GM21737 (cell line): ENCODE results near the gene SLC26A2.
"Not testable (repeated sequence)": the region's sequence is repeated elsewhere in the genome, so short reads cannot be mapped to it uniquely, and the experiment has no call there.

Experiments used
- ATAC-seq: cut with Tn5 transposase; IDR thresholded peaks from one replicate; pipeline ENCODE4 v1.9.1; 2021; ENCODE audit warnings: mild to moderate bottlenecking, moderate library complexity; ENCODE audit not compliant: unreplicated experiment

Gene SLC26A2

DNA sequence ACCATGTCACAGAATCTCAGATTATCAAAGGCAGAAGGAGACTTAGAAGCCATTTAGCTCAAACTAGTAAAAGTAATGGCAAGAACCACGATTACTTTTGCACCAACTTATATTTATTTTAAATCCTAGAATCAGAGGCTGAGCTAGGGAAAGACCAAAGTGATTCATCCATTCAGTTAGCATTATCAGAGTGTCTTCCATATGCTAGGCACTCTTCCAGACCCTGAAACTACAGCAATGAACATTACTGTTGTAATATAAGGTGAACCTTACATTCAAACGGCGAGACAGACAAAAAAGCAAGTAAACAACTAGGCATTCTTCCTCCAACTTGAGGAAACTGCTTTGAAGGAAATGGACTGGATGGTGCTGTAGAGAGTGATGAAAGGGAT lies 23.9 kb upstream of the SLC26A2 start:
- no peak for ATAC-seq

DNA sequence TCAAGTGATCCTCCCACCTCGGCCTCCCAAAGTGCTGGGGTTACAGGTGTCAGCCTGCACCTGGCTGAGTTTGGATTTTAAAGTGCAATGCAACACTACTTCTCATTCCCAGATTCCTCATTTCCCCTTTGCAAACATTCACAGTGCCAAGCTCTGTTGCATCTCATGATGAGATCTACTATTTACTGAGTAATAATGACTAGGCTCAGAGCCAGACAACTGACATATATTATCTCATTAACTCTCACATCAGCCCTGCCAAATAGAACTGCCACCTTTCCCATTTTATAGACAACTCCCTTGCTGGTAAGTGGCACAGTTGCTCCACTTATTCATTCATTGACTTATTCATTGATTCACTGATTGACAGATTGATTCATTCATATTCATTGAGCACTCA lies 22.9 kb upstream of the SLC26A2 start:
- ATAC-seq, result no peak

DNA sequence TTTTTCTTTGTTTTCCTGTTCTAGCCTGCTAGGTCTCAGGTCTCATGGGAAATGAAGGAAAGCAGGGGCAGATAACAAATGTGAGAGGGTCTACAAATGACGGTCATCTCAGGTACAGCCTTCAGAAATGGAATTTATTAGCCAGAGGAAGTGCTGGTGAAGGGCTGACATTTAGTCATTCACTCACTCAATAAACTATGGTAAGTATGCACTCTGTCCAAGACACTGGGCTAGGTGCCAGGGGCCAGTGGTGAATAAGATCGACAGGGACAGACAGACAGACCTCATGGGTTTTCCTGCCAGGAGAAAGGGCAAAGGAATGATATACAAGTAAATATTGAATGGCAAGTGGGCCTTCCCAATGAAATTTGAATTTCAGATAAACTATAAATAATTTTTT lies 22.3 kb upstream of the SLC26A2 start:
- ATAC-seq, result no peak

DNA sequence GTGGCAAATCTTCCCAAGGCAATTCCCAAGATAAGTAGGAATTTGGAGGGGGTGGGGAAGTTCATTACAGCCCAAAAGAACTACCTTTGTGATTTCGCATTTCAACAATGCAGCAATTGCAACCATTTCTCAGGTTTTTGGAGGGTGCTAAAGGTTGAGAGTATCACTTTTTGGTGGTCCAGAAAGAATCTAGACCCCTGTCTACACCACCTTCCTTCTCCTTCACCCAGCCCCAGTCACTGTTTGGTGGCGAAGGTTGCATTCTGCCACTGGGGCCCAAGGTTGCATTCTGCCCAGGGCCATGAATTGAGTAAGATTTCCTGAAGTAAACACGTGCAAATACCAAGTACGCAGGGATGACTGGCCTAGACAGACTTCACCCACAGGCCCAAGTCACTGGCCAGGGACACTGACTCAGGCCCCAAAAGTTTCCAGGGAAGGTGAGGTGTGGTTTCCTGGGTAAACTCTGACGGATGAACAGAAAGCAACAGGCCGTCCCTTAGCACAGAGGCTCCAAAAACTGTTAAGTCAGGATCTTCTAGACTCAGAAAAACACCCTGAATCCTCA lies 21.7 kb upstream of the SLC26A2 start:
- no peak for ATAC-seq

DNA sequence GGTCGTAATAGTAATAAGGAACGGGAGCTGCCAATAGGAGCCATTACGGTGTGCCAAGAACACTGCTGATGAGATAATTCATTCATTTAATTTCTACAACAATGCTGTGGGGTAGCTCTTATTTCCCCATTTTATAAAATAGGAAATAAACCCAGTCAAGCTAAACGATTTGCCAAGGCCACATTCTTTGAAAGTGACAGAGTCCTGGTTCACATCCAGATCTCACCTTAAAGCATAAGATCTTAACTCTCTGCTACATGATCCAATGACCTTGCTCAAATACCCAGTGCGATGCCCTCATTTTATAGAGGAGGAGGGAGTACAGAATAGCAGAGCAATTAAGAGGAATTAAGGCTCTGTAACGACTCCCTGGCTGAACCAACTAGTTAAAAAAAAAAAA lies 21.0 kb upstream of the SLC26A2 start:
- no peak for ATAC-seq

DNA sequence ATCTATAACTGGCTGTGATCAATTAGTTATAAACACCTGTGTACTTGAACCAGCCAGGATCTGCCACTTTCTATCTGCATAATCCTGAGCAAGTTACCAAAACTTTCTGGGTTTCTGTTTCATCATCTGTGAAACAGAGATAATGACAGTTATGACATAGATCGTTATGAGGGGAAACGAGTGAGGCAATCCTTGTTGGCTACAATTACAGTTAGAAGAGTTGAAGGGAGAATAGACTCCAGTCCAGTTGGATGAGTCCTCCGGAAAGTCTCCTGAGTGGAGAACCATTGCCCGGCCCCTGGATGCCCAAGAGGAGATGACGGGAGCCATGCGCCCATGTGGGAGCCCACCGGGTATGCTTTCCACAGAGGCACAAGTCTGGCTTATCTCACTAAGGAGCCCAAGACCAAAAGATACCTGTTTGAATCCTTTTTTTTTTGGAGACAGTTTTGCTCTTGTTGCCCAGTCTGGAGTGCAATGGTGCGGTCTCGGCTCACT lies 20.4 kb upstream of the SLC26A2 start:
- no peak for ATAC-seq

DNA sequence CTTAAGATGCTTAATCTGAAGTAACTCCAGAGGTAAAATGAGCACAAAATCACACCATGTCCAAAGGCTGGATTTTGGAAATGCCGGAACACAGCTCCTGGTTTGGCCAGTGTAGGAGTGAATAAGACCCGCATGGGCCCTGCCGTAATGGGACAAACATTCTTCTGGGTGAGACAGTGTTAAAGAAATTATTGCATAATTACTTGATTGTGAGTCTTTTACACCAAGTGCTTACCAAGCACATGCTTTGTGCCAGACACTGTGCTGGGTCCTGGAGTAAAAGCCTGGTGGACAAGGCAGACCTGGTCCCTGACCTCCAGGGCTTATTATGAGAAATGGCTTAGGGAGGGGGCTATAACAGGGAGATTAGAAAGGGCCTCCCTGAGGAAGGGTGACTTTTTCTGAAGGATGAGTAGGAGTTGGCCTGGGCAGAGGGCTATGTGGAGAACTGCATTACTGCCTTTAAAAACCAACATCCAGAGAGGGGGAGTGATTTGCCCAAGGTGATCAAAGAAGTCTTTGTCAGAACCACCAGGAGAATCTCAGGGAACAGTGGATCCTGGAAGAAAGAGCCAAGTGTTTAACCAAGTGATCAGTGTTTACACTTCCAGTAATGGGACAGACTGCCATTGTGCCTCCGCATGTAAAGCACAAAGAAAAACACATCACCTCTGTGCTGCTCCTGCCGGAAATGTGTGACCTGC lies 19.5 kb upstream of the SLC26A2 start:
- no peak for ATAC-seq

DNA sequence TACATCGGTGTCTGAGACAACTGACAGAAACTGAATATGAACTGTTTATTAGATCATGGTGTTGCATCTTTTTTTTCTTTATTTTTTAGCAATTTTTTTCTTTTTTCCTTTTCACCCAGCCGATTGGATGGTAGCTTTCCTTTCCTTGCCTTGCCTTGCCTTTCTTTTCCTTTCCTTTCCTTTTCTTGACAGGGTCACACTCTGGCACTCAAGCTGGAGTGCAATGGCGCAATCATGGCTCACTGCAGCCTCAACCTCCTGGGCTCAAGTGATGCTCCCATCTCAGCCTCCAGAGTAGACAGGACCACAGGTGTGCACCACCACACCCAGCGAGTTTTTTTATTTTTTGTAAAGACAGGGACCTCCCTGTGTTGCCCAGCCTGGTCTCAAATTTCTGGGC lies 18.8 kb upstream of the SLC26A2 start:
- no peak for ATAC-seq

DNA sequence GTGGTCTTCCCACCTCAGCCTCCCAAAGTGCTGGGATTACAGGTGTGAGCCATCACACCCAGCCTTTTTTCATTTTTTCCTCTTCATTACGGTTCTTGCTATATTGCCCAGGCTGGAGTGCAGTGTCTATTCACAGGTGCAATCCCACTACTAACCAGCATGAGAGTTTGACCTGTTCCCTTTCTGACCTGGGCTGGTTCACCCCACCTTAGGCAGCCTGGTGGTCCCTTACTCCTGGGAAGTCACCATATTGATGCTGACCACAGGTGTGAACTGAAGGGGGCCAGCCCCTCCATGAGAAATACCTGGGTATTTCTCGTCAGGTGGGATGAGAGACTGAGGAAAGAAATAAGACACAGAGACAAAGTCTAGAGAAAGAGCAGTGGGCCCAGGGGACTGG lies 18.4 kb upstream of the SLC26A2 start:
- ATAC-seq, result no peak

DNA sequence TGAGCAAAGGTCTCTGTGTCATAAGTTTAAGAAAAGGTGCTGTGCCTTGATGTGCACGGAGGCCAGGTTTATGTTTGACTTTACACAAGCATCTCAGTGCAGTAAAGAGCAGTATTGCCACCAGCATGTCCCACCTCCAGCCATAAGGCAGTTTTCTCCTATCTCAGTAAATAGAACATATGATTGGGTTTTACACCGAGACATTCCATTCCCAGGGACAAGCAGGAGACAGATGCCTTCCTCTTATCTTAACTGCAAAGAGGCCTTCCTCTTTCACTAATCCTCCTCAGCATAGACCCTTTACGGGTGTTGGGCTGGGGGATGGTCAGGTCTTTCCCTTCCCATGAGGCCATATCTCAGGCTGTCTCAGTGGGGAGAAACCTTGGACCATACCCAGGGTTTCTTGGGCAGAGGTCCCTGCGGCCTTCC lies 17.8 kb upstream of the SLC26A2 start:
- ATAC-seq, result not testable (repeated sequence)

DNA sequence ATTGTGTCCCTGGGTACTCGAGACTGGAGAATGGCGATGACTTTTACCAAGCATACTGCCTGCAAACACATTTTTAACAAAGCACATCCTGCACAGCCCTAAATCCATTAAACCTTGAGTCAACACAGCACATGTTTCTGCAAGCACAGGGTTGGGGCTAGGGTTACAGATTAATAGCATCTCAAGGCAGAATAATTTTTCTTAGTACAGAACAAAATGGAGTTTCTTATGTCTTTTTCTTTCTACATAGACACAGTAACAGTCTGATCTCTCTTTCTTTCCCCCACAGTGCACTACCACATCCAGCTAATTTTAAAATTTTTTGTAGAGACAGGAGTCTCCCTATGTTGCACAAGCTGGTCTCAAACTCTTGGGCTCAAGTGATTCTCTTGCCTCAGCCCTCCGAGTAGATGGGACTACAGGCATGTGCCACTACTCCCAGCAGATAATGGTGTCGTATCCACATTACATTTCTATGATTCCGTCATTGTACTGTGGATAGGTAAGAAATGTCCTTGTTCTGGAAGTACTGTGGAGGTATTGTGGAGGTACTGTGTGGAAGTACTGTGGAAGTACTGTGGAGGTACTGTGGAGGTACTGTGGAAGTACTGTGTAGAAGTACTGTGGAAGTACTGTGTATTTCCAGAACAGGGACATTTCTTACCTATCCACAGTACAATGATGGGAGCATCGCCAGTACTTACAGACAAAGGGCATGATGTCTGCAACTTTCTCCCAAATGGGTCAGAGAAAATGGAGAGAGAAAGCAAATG lies 17.2 kb upstream of the SLC26A2 start:
- not testable (repeated sequence) for ATAC-seq

DNA sequence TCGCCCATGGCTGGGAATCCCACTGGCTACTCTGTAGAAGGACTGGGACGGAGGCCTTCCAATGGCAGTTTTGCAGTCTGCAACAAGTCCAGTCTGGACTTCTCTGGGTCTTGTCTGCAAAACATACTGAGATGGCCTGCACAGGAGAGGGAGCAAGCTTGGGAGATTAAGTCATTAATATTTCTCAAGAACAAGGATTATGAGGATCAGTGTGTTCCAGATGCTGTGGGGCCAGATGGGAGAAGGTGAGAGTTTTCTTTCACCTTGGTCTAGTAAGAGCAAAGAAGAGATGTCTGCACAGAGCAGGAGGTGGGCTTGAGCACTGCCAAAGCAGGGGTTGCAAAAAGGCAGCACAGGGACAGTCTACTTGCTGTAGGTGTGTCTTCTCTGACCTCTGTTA lies 15.9 kb upstream of the SLC26A2 start, which contains the start of gene PDE6A:
PDE6A (minus strand) TSS at position 128 of the 400 bp plus-strand sequence; CDS start at position 8, 120 bp downstream.
- no peak for ATAC-seq

DNA sequence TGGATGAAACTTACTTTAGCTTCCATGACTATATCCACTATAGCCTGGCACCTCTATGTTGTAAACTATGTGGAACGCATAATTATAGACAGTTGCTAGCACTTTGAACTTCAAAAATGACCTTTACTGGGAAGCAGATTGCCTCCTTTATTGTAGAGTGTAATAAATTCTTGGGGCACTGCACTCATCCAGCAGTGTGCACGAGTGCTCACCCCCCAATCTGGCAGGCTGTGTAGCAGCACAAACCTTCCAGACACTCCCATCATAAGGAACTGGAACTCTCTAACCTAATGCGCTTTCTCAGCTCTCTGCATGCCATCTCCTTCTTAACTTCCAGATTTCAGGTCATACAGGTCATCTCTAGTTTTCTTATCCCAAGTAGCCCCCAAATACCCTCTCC lies 14.4 kb upstream of the SLC26A2 start:
- ATAC-seq, result no peak

DNA sequence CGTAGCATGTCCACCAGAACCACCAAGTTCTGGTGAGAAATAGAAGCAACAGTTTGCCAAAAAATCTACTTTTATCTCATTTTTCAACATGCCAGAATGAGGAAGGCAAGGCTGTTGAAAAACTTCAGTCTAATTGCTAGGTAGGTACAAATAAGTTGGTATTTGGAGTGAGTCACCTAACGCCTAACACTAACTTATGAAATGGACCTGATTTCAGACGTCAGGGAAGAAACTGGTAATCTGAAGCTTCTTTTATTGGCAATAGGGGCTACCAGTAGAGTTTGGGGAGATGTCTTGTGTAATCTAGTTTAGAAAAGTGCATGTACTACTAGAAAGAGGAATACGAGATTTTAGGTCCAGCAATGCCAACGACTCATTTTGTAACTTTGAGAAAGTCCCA lies 11.6 kb upstream of the SLC26A2 start:
- ATAC-seq, result no peak

DNA sequence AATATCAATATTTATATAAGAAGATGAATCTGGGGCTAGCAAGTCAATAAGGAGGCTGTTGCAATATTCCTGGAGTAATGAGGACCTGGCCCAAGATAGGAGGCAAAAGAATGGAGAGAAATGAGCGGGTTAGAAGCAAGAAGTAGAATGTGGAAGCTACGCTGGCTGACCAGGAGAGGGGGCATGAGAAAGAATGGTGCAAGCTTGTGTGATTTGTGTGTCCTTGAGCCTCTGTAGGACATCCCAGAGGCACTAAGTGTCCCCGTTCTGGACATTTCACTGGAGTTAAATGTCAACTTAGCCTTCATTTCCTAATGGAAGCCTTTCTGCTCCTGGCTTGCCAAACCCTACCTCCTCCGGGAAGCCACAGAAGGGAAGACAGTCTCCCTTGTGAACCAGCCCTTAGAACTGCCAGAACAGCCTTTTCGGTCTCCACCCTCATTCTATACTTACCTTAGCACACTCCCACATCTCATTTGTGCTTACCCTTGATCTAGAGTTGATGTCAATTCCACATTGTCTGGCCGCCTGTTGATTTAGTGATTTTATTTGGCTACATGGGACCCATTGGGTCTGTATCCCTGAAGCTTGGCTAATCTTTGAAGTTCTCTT lies 9.3 kb upstream of the SLC26A2 start:
- no peak for ATAC-seq

DNA sequence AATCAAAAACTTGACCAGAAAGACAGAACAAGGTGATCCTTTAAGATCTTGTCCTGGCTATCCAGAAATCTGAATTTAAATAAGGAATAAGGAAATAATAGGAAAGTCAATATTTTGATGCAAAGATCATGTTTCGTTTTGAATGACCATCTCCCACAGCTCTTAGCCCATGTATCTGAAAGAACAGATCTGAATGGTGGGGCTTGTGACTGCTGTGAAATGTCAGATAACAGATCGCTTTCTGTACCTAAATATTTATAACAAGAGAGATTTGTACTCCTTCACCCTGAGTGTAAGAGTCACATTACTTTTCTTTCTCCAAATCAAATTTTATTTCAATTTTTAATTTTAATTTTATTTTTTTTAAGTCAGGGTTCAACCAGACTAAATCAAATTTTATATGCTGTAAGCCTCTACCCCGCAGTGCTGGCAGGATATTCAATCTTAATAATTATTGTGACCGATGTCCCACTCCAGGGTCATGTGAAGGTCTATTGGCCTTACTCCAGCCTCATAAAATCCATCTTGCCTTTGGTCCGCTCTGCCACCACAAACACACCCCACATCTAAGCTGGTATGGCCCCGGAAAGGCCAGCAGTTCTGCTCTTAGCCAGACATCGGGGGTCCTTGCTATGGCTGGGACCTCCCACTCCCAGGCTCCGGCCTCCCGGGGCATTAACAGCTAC lies 7.0 kb upstream of the SLC26A2 start:
- no peak for ATAC-seq

DNA sequence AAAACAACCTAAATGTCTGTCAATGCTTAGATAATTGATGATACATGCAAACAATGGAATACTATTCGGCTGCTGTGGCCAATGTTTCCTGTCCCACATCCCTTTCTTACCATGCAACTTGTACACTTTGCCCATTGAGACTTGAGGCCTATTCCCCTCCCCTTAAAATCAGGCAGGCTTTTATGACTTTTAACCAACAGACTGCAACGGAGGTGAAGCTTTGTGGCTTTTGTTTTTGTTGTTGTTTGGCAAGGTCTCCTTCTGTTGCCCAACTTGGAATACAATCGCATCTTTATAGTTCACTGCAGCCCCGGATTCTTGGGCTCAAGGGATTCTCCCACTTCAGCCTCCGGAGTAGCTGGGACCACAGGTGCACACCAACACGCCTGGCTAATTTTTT lies 5.8 kb upstream of the SLC26A2 start:
- ATAC-seq, result no peak

DNA sequence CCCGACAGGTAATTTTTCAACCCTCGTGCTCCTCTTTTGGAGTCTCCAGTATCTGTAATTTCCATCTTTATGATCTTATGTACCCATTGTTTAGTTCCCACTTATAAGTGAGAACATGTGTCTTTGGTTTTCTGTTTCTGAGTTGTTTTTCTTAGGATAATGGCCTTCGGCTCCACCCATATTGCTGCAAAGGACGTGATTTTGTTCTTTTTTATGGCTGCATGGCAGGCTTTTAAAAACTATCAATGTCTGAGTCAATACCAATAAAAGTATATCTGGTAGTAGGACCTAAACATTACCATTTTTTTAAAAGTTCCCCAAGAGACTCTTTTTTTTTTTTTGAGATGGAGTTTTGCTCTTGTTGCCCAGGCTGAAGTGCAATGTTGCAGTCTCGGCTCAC lies 3.9 kb upstream of the SLC26A2 start:
- no peak for ATAC-seq

DNA sequence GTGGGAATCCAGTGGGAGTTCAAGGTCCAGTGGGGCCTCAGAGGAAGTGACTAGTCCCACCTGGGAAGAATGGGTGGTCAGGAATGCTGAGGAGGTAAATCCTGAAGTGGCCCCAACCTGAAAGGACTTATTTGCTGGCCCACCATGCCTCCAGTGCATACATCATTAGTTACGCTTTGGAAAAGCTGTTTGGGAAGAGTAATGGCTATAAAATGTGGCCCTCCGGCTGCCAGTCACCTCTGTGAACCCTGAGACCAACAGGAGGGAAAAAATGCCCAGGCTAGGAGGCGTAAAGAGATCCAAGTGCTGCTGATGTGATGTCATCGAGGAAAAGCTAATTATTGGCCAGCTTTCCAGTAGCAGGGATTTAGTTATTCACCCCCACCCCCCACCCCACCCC lies 2.7 kb upstream of the SLC26A2 start:
- no peak for ATAC-seq

DNA sequence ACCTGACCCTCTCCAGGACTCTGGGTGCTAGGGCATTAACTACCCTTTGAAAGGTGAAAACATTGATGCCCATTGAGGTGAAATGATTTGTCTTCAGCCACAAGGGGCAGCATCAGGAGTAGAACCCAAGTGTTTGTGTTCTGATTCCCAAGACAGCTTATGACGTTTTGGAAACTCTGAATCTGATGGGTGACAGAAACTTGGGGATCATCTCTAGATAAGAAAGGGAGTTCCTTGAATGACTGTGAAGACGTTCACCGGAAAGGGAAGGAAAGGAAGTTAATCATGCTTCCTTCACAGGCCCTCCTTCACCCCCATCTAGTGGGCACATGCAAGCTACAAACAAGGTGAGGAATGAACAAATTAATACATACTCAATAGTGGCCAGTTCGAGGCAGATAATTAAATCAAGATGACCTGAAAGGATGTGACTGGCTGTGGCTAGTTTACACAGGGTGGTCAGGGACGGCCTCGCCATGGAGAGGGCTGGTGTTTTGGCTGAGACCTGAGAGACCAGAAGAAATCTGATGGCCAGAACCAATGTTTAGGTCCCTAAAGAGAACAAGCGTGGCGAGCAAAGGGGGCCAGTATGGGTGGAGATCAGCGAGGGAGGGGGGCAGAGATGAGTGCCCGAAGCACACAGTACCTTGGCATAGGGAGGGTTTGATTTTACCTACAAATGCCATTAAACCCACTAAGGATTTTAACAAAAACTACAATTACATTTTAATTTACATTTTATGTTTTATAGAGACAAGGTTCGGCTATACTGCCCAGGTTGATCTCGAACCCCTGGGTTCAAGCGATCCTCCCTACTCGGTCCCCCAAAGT lies 937 bp upstream of the SLC26A2 start:
- ATAC-seq, result no peak
